SK-N-MC (cell line): ENCODE data around the gene KCNH4.

Source experiments
- DNase-seq: peaks from one replicate; pipeline ENCODE4 v3.0.0-alpha.2; 2011; ENCODE audit warnings: low read depth, low spot score
- H3K27ac ChIP-seq: fragments of 200-600 bp; sonication (generic); 2 replicates; pipeline ENCODE4 v1.5.1; 2016; ENCODE audit warnings: mixed run types
- H3K36me3 ChIP-seq: fragments of 200-600 bp; sonication (generic); 2 replicates; pipeline ENCODE4 v1.6.1; 2017; ENCODE audit warnings: antibody characterized with exemption, low read length, mixed read lengths; ENCODE audit not compliant: insufficient read depth
- H3K4me3 ChIP-seq: fragments of 200-600 bp; sonication (generic); 2 replicates; pipeline ENCODE4 v1.5.1; 2016
- H3K9ac ChIP-seq: fragments of 200-600 bp; sonication (generic); 2 replicates; pipeline ENCODE4 v1.8.0; 2017; ENCODE audit warnings: mixed run types, mixed read lengths; ENCODE audit not compliant: insufficient read length
- H3K9me3 ChIP-seq: fragments of 200-600 bp; sonication (generic); 2 replicates; pipeline ENCODE4 v1.6.1; 2017; ENCODE audit warnings: low read depth, mild to moderate bottlenecking, antibody characterized with exemption, low read length, moderate library complexity, mixed read lengths
- EZH2 ChIP-seq: fragments of 200-600 bp; sonication (generic); IDR thresholded peaks from one replicate; pipeline ENCODE4 v1.6.1; 2017; ENCODE audit warnings: antibody characterized with exemption
- FOXP2 ChIP-seq: optimal IDR thresholded peaks from 2 replicates; pipeline ENCODE3; 2011; ENCODE audit warnings: mild to moderate bottlenecking, moderate library complexity; ENCODE audit not compliant: insufficient read depth; ENCODE audit errors: extremely low read length, control extremely low read depth
- POLR2AphosphoS5 ChIP-seq: IDR thresholded peaks from 2 replicates; pipeline ENCODE4 v1.6.1; 2012; ENCODE audit warnings: mild to moderate bottlenecking, low read depth, low read length, borderline replicate concordance

Gene KCNH4

DNA sequence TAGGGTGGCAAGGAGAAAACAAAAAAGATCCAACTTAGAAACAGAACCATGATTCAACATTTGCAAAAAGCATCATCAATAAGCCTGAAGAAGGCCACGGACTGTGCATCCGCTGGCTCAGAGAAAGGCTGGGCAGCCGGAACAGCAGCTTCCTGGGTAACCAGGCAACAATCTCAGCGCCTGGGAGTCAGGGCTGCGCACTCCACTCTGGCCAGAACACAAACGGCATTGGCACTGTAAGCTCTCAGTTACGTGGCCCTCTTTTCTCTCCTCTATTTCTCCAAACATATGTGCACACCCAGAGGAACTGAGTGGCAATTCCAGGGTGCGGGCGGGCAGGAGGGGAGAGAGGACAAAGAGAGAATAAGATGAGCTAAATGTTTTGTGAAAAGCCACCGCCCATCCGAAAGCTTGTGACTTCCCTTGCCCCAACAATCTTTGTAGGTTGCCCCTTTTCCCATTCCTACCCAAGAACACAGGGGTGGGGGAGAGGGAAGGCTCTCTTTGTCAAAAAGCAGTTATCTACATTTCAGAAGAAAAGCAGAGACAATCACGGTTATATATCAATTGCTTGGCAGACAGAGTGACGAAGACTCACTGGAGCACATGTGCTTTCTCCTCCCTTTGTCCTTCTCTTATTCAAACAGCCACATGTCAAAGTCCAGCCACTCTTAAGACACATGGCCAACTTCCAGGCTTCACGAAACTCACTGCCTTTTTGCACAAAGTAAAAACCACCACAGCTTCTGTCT lies 19.9 kb upstream of the KCNH4 start:
- Histone ChIP-seq H3K4me3 (no peak overlapping the region), H3K36me3 (no peaks in the 10 kb centered on the region), H3K27ac (no peak overlapping the region), H3K9me3 (no peaks in the 10 kb centered on the region), H3K9ac (no peak overlapping the region)
- TF ChIP-seq FOXP2 (no peak), POLR2AphosphoS5 (no peak), EZH2 (no peak)
- no peak for DNase-seq

DNA sequence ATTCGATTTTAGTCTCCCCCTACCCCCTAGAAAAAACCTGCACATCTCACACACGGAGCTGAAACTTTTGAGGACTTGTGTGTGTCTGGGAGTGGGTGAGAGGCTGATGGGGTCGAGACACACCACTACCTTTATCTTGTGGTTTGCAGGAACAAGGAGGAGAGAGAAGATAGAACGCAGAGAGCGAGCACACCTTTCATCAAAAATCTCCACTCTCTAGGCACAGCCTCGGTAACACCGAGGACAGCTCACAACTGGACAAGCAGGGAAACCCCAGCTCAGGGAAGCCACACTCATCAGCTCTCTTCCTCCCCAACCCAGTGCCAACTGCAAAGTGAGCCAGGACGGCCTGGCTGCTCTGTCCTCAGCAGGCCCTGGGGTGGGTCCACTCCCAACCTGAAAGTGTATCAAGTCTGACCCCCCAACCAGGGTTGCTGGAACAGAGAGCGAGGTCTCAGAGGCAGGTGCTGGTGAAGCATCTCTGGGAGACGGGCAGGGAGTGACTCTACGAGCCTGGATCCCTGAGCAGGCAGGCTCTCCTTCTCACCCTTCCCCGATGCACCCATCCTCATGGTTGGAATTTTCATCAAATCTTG lies 18.6 kb upstream of the KCNH4 start:
- Histone ChIP-seq H3K4me3 (no peak overlapping the region), H3K27ac (no peak overlapping the region), H3K9ac (no peak overlapping the region), H3K9me3 (no peaks in the 10 kb centered on the region), H3K36me3 (no peaks in the 10 kb centered on the region)
- TF ChIP-seq POLR2AphosphoS5: no peak
- no peak for TF ChIP-seq EZH2
- TF ChIP-seq FOXP2: no peak
- DNase-seq: no peak

DNA sequence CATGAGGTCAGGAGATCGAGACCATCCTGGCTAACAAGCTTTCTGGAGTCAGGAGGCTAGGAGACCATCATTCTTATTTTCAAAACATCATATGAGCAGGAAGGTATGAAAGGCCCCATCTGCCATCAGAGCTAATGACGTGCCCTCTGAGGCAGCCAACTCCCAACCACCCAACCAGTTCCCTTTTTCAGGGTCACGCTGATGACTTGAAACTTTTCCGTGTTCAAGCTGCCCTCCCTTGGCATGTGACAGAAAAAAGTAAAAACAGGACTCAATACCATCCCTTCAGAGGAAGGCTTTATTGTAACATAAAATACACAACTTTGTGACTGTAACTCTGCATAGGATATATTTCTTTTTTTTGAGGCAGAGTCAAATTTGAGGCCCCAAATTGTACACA lies 18.0 kb upstream of the KCNH4 start:
- Histone ChIP-seq H3K9me3 (no peaks in the 10 kb centered on the region), H3K36me3 (no peaks in the 10 kb centered on the region), H3K4me3 (no peak overlapping the region), H3K27ac (no peak overlapping the region), H3K9ac (no peak overlapping the region)
- TF ChIP-seq EZH2: no peak
- TF ChIP-seq FOXP2: no peak
- TF ChIP-seq POLR2AphosphoS5: no peak
- no peak for DNase-seq

DNA sequence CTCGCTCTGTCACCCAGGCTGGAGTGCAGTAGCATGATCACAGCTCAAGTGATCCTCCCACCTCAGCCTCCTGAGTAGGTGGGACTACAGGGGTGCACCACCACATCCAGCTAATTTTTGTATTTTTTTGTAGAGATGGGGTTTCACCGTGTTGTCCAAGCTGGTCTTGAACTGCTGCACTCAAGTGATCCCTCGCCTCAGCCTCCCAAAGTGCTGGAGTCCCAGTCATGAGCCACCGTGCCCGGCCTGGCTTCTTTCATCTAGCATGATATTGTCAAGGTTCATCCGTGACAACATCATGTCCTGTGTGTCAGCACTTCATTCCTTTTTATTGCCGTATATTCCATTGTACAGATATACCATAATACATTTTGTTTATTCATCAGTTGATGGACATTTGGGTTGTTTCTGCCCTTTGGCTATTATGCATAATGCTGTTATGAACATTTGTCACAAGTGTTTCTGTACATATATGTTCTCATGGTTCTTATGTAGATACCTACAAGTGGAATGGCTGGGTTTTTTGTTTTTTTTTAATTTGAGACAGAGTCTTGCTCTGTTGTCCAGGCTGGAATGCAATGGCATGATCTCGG lies 16.7 kb upstream of the KCNH4 start:
- Histone ChIP-seq H3K27ac (no peak overlapping the region), H3K4me3 (no peak overlapping the region), H3K9me3 (no peaks in the 10 kb centered on the region), H3K36me3 (no peaks in the 10 kb centered on the region), H3K9ac (no peak overlapping the region)
- TF ChIP-seq FOXP2 (no peak), EZH2 (no peak), POLR2AphosphoS5 (no peak)
- no peak for DNase-seq

DNA sequence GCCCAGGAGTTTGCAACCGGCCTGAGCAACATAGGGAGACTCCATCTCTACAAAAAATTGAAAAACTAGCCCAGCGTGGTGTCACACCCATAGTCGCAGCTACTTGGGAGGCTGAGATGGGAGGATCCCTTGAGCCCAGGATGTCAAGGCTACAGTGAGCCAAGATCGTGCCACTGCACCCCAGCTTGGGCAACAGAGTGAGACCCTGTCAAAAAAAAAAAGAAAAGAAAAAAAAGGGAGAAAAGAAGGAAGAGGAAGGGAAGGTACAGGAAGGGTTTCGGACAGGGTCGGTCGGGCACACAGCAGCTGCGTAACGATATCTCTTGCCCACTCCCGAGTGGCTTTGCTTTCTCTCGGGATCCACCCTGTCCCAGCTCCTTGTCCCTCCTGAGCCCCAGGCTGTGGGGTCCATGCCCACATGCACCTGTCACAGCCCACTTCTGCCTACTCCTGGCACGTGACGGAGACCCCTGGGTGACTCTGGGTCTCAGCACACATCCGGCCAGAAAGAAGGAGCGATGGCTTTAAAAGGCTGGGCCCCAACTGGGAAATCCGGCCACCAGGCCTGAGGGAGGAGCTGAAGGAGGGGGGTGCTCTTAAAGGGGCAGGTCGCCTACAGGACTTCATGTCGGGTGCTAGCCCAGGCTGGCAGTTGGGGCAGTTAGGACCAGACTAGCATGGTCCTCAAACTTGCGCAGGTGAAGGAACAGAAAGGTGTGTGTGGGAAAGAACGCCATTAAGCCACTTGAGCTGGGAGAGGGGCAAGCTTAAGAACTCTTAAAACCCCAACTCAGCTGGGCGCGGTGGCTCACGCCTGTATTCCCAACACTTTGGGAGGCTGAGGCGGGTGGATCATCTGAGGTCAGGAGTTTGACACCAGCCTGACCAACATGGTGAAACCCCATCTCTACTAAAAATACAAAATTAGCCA lies 13.3 kb upstream of the KCNH4 start, which contains the start of gene GHDC:
Gene GHDC (minus strand): TSS at position 526 of the 931 bp plus-strand sequence. CDS start 913 bp downstream, outside the sequence.
- Histone ChIP-seq H3K9me3 (no peaks in the 10 kb centered on the region), H3K4me3 (peak within 1 kb of the TSS; percentile 59), H3K9ac (no peak within 1 kb of the TSS), H3K36me3 (no peaks in the 10 kb centered on the region), H3K27ac (no peak within 1 kb of the TSS)
- no peak for DNase-seq
- TF ChIP-seq FOXP2 (peak; percentile 39), POLR2AphosphoS5 (peak; percentile 48; the same call in 1 of the 2 replicates), EZH2 (no peak)

DNA sequence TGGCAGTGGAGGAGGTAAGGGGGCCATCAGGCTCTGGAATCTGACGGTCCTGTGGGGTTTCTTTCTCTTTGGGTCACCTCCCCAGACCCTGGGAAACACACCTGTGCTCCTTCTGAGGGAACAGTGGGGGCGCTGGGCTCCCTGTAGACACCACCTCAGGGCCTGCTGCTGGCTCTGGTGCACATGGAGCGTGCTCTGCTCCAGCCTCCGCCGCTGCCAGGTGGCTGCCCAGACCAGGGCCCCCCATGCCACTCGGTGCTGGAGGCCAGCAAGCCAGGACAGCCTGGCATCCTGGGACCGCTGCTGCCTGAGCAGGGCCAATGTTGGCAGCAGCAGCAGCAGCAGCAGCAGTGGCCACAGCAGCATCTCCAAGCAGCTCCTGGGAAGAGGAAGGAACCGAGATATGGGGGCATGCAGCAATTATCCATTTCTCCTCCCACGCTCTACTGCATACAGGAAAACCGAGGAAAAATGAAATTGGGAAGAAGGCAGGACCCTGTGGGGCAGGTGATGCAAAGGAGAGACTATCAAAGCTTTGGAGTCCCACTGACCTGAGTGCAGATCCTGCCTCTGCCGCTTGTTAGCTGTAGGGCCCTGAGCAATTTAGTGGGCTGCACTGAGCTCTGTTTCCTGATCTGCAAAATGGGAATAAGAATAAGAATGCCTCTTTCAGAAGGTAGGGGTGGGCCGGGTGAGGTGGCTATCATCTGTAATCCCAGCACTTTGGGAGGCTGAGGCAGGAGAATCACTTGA lies 12.4 kb upstream of the KCNH4 start:
- no peaks in the 10 kb centered on the region for H3K36me3 ChIP-seq
- H3K9me3 ChIP-seq: no peaks in the 10 kb centered on the region
- H3K4me3 ChIP-seq: peak overlapping the region; percentile 59
- TF ChIP-seq FOXP2 (no peak), EZH2 (no peak), POLR2AphosphoS5 (no peak)
- DNase-seq: no peak
- no peak overlapping the region for H3K9ac ChIP-seq
- no peak overlapping the region for H3K27ac ChIP-seq
